Activated T-helper 1 cell treated with Interleukin-2 at 50 U/mL for 16 hours (primary cell): ENCODE results near the gene SUGP2.

ENCODE experiments used
- DNase-seq: peaks from one replicate; pipeline ENCODE4 v3.0.0-alpha.2; 2020; ENCODE audit warnings: low read depth

Gene SUGP2

GRCh38 chr19:19059018-19059836 is 25.9 kb upstream of the SUGP2 start:
- DNase-seq, result no peak

DNA sequence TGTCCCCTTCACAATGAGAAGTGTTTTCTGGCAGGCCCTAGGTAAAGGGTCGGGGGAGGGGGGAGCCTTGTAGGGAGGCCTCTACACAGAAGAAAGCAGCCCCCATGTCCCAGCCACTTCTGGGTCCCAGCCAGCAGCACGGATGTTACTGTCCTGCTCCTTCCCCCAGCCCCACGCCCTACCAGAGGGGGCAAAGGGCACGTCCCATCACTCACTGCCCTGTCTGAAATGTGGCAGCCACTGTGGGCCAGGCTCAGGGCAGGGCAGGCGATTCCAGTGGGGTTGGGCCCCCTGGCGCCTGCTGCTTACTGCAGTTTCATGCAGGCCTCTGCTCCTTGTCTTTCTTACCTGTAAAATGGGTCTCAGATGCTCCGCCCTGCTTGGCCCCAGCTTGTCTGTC is 24.4 kb upstream of the SUGP2 start:
- DNase-seq, result no peak

DNA sequence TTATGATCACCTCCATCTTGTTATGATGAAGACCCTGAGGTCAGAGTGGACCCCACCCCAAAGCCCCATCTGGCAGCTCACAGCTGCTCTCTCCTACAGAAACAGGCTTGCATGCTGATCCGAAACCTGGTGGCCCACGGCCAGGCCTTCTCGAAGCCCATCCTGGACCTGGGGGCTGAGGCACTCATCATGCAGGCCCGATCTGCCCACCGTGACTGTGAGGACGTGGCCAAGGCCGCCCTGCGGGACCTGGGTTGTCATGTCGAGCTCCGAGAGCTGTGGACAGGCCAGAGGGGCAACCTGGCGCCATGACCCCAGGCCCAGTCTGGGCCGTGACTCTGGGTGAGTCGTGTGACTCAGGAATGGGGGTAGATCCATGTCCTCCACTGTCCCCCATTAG is 24.0 kb upstream of the SUGP2 start:
- no peak for DNase-seq

- DNase-seq, result no peak
Measured at GRCh38 chr19:19056636-19057275, 23.4 kb upstream of the SUGP2 start.

GRCh38 chr19:19055701-19056100 is 22.4 kb upstream of the SUGP2 start:
- DNase-seq, result no peak

GRCh38 chr19:19054939-19055440 is 21.7 kb upstream of the SUGP2 start:
- no peak for DNase-seq

DNA sequence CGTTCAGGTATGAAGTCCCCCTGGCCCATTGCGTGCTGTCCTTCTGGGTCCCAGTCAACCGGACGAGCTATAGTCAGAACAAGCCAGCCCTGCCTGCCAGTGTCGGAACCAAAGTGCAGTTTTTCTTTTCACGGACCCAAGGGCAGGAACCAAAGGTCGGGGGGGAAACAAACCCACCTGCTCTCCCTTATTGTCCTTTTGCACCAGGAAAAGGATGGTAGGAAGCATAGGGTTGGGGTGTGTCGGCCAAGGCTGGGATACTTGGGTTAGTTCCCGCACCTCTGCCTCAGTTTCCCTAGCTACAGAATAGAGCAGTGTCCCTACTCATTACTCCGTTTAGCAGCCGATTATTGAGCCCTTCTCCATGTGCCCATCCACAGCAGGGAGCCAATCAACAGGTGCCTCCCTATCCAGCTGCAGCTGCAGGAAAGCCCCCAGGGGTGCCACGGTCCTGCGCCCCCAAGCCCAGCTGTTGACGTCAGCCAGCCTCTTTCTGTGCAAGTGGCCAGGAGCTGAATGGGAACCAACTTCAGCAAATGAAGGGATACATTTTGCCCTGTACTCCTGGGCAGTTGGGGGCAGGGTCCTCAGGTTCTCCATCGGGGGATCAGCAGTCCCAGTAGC is 21.1 kb upstream of the SUGP2 start:
- DNase-seq, result no peak

DNA sequence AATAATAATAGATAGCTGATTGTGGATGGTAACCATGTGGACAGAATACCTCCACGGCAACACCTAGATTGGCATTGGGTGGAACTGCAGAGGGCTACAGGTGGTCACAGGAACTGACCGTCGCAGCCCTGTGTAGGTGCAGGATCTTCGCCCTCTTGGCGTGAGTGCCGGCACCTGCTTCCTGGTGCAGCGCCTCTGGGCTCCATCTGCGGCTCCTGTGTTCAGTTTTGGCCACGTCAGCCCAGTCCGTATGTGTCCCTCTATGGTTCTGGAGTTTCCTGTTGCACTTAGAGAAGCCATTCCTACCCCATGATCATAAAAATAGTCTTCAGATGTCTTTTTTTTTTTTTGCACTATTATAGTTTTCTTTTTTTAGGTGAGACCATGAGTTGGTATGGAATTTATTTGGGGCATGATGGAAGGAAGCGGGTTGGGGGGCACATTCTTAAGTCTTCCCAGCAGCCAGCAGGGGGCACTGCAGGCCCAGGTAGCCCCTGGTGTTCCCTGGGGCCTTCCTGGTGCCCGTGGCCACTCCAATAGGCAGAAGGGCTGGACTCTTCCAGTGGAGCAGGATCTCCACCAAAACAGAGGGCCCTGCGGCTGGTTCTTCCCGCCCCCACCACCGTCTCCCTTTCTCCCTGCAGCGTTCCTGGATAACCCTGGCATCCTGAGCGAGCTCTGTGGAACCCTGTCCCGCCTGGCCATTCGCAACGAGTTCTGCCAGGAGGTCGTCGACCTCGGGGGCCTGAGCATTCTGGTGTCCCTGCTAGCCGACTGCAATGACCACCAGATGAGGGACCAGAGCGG is 20.4 kb upstream of the SUGP2 start:
- peak; percentile 53 for DNase-seq

- no peak for DNase-seq
Measured at GRCh38 chr19:19052921-19053320, 19.6 kb upstream of the SUGP2 start.

GRCh38 chr19:19051478-19052213 is 18.3 kb upstream of the SUGP2 start:
- no peak for DNase-seq

- DNase-seq, result no peak
Measured at GRCh38 chr19:19050731-19051130, 17.4 kb upstream of the SUGP2 start.

DNA sequence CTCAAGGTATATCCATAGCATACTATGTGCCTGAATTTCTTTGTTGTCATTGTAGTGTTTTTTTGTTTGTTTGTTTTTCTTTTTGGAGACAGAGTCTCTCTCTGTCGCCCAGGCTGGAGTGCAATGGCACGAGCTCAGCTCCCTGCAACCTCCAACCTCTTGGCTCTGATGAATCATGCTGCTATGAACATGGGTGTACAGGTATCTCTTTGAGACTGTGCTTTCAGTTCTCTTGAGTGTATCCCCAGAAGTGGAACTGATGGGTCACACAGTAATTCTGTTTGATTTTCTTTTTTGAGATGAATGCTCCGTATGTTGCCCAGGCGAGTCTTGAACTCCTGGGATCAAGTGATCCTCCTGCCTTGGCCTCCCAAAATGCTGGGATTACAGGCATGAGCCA is 16.8 kb upstream of the SUGP2 start:
- no peak for DNase-seq

GRCh38 chr19:19049406-19049805 is 16.1 kb upstream of the SUGP2 start:
- DNase-seq, result no peak

DNA sequence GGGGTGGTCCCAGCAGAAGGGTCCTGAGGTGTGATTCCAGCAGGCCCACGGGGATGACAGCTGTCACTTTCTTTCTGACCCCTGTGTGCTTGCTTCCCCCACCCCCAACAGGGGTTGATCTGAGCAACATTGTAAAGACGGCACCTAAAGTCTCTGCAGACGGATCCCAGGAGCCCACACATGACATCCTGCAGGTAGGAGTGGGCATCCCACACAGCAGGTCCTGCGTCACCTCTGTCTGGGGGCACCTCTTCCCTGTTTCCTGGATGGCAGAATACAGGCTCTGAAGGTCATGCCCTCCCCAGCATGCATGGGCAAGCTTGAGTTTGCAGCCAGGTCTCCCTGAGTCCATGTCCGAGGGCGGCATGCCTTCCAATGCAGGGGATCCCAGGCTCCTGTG is 10.6 kb upstream of the SUGP2 start:
- DNase-seq, result no peak

DNA sequence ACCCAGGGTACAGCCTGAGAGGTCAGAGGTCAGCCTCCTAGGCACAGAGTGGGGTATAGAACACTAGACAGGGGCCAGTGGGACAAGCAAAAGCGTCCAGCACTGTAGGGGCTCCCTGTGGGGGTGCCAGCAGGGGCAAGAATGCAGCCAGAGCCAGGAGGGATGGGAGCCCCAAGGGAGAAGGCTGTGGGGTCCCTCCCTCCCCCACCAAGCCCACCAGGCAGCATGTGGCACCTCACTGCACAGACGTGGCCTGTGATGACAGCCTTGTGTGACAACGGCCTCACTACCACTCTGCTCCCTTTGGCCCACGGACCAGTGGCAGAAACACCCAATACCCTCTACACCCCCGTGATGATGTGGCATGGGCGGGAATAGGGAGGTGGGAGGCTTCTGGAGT is 10.2 kb upstream of the SUGP2 start:
- DNase-seq, result no peak

- DNase-seq, result no peak
Measured at GRCh38 chr19:19042732-19043280, 9.5 kb upstream of the SUGP2 start.

DNA sequence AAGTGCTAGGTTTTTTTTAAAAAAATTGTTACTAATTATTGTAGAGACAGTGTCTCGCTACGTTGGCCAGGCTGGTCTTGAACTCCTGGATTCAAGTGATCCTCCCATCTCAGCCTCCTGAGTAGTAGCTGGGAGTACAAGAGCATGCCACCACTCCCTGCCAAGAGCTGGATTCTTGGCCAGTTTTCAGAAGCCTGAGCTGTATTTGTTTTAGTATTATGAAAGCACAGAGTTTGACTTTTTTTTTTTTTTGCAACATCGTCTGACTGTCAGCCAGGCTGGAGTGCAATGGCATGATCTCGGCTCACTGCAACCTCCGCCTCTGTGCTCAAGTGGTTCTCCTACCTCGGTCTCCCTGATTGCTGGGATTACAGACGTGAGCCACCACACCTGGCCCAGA is 7.1 kb upstream of the SUGP2 start:
- DNase-seq, result no peak

DNA sequence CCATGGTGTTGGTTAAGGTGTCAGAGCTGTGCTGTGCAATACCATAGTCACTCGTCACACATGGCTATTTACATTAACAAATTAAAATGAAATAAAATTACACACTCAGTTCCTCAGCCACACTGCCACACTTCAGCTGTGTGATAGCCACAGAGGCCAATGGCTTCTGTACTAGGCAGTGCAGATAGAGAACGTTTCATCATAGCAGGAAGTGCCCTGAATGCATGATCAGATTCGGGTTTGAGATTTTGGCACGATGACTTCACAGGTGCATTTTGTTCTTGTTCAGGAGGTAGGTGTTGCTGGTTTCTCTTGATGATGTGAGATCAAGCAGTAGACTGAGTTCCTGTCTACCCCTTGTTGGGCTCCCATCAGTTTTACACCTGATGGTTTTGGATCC is 6.6 kb upstream of the SUGP2 start:
- DNase-seq, result no peak

DNA sequence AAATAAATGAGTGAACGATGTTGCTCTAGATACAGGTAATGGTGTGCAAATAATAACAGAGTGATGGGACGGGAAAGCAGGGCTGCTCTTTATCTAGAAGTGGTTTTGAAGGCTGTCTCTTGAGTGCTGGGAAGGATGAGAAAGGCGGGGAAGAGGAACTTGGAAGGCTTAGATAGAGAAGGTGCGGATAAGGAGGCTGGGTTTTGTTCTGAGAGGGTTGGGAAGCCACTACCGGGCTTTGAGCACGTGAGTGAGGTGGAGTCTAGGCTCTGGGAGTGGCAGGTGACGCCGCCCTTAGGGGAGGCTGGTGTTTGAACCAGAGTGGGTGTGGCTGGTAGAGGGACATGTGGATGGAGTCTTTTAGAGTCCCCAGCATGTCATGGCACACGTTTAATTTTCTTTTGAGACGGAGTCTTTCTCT is 897 bp upstream of the SUGP2 start:
- peak; percentile 35 for DNase-seq

DNA sequence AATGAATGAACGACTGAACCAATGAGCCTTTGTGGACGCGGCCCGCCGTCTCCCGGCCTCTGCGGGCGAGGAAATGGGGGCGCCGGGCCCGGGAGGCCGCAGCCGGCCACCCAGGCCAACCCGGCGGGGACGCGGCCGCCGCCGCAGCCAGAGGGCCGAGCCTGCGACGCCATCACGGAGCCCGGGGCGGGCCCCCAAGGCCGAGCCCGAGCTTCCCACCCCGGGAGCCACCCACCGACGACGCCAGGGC is 216 bp downstream of the SUGP2 start:
- no peak for DNase-seq

DNA sequence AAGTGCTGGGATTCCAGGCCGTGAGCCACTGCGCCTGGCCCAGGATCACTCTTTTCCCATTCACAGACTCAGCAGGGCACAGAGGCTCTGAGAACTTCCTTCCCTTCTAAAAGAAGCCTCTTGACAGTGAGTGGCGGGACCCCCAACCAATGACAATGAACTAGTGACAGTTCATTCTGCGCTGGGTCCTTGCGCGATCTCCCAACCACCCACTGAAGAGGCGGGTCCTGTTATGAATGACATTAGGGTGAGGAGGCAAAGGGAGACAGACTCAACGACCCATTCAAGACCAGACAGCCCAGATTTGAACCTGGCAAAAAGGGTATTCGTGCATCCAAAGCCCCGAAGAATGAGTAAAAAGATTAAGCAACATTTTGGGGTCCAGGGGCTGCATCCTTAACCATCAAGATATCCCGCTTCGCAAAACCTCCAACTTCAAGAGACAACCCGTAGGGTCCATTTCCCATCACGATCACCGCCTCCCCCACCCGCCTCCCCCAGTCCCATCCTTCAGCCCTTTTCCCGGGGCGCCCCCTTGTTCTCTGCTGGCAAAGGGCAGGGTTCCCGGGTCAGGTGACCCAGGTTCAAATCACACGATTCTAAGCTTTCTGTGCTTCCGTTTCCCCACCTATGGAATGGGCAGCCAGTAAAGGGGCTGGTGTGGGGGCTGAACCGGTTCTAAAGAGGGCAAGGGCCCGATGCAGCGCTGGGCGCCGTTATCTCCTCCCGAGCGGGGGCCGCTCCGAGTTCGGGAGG is 719 bp downstream of the SUGP2 start:
- DNase-seq, result peak; percentile 30
